ENCODE data around the gene ROM1.
"Not testable (repeated sequence)": the region's sequence is repeated elsewhere in the genome, so short reads cannot be mapped to it uniquely, and the experiment has no call there.

The ROM1 gene

GRCh38 chr11:62610403-62610802 is 2.7 kb upstream of the ROM1 start:
- no peak for DNase-seq (ENCODE audit: low read depth)

GRCh38 chr11:62610814-62611704 is 2.0 kb upstream of the ROM1 start:
- no peak for DNase-seq (ENCODE audit: low read depth)

GRCh38 chr11:62611705-62612365 is 1.2 kb upstream of the ROM1 start:
- no peak for DNase-seq (ENCODE audit: low read depth)

GRCh38 chr11:62613291-62613778 is 278 bp downstream of the ROM1 start:
- no peak for DNase-seq (ENCODE audit: low read depth)

- DNase-seq (ENCODE audit: low read depth), result no peak
Measured at GRCh38 chr11:62614275-62614674, 1.2 kb downstream of the ROM1 start.

- DNase-seq (ENCODE audit: low read depth), result no peak
Measured at GRCh38 chr11:62615521-62615920, 2.5 kb downstream of the ROM1 start.

- not testable (repeated sequence) for DNase-seq (ENCODE audit: low read depth)
Measured at GRCh38 chr11:62616957-62617356, 3.9 kb downstream of the ROM1 start.

- DNase-seq (ENCODE audit: low read depth), result no peak
Measured at GRCh38 chr11:62621027-62621566, 8.0 kb downstream of the ROM1 start.

- peak; percentile 94 for DNase-seq (ENCODE audit: low read depth)
Measured at GRCh38 chr11:62621567-62622470, 8.8 kb downstream of the ROM1 start, which contains the start of gene B3GAT3. B3GAT3 (minus strand) TSS chr11:62621986; CDS start chr11:62621947, 39 bp downstream.

GRCh38 chr11:62622476-62623089 is 9.5 kb downstream of the ROM1 start:
- no peak for DNase-seq (ENCODE audit: low read depth)

- DNase-seq (ENCODE audit: low read depth), result no peak
Measured at GRCh38 chr11:62627713-62628112, 14.7 kb downstream of the ROM1 start.

- DNase-seq (ENCODE audit: low read depth), result no peak
Measured at GRCh38 chr11:62632492-62632891, 19.4 kb downstream of the ROM1 start.

GRCh38 chr11:62644220-62644619 is 31.2 kb downstream of the ROM1 start:
- DNase-seq (ENCODE audit: low read depth), result no peak

- DNase-seq (ENCODE audit: low read depth), result no peak
Measured at GRCh38 chr11:62645671-62645945, 32.6 kb downstream of the ROM1 start.

- DNase-seq (ENCODE audit: low read depth), result peak; percentile 99
Measured at GRCh38 chr11:62645946-62646824, 33.1 kb downstream of the ROM1 start, which contains the start of gene GANAB. GANAB (minus strand) TSS chr11:62646613; CDS start chr11:62646599, 14 bp downstream.

GRCh38 chr11:62646825-62647608 is 34.0 kb downstream of the ROM1 start:
- DNase-seq (ENCODE audit: low read depth), result no peak

GRCh38 chr11:62647609-62648005 is 34.5 kb downstream of the ROM1 start:
- no peak for DNase-seq (ENCODE audit: low read depth)

- DNase-seq (ENCODE audit: low read depth), result no peak
Measured at GRCh38 chr11:62648185-62648966, 35.3 kb downstream of the ROM1 start.

- DNase-seq (ENCODE audit: low read depth), result no peak
Measured at GRCh38 chr11:62648967-62649364, 35.9 kb downstream of the ROM1 start.
